Mucosa of rectum (tissue), 2 donors: ENCODE measurements around the gene TWIST2.

ENCODE experiments used
- H3K27ac ChIP-seq, 2 donors: one replicate each; pipeline ENCODE4 v1.7.0; 2013; ENCODE audit warnings: inconsistent platforms in 2 of 2, low read depth in 2 of 2, low read length in 2 of 2
- H3K27me3 ChIP-seq, 2 donors: one replicate each; pipeline ENCODE4 v1.7.0; 2013; ENCODE audit warnings: low read length in 2 of 2; ENCODE audit not compliant: control insufficient read depth in 2 of 2, insufficient read depth in 2 of 2
- H3K36me3 ChIP-seq, 2 donors: one replicate each; pipeline ENCODE4 v1.7.0; 2013; ENCODE audit warnings: low read length in 2 of 2; ENCODE audit not compliant: control insufficient read depth in 2 of 2, insufficient read depth in 2 of 2
- H3K4me1 ChIP-seq, 2 donors: one replicate each; pipeline ENCODE4 v1.7.0; 2013; ENCODE audit warnings: low read length in 2 of 2, mild to moderate bottlenecking in 1 of 2; ENCODE audit not compliant: control insufficient read depth in 2 of 2, insufficient read depth in 2 of 2
- H3K4me3 ChIP-seq, 2 donors: one replicate each; pipeline ENCODE4 v1.7.0; 2013; ENCODE audit warnings: low read length in 2 of 2
- H3K9ac ChIP-seq, 2 donors: one replicate each; pipeline ENCODE4 v1.7.0; 2013; ENCODE audit warnings: low read length in 2 of 2, low read depth in 1 of 2, mild to moderate bottlenecking in 1 of 2
- H3K9me3 ChIP-seq, 2 donors: one replicate each; pipeline ENCODE4 v1.7.0; 2013; ENCODE audit warnings: low read length in 2 of 2; ENCODE audit not compliant: control insufficient read depth in 2 of 2
- donor health status: healthy.
- donor health status: Normal muscosa, but diverticular disease.

The TWIST2 gene

DNA sequence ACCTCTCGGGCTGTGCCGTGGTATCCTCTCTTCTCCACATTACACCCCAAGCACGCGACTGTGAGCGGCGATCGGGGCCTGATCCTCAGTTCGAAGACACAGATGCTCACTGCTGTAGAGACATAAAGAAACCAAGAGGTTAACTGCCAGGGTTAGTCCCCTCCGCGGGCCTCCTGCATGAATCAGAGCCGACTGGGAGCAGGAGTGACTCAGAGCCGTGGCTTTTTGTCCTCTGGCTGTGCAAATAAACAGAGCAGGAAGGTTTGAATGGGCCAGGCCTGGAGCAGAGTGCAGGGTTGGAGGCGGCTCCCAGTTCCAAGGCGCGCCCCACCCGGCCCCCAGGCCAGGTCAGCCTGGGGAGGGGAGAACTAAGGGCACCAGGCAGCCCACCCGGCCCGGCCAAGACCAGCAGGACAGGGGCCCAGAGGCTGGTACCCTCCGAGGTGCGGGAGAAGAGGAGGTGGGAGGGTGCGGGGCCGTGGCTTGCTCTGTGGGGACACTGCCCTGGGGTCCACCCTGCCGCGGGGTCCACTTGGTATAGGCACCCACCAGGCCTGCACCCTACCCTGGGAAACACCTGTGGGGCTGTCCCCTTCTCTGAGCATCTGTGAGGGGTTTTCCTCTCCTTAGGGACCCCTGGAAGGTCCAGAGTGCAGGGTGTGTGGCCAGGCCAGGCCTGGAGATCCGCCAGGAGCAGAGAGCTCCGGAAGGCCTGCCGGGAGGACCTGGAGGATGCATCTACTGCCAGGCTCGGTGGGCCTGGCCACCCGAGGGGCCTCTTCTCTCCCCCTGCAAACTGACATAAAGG, 16.5 kb downstream of the TWIST2 start:
- Histone ChIP-seq H3K36me3 (no peaks in the 10 kb centered on the region), H3K9me3 (no peaks in the 10 kb centered on the region), H3K4me1 (peaks cover 10 to 16% of the 10 kb centered on the region in 2 donors), H3K9ac (peak overlapping the region in 1 of 2 donors; percentile 65), H3K27me3 (no peaks in the 10 kb centered on the region), H3K4me3 (peak overlapping the region in 1 of 2 donors; percentile 52), H3K27ac (peak overlapping the region; percentile 63 to 67)

DNA sequence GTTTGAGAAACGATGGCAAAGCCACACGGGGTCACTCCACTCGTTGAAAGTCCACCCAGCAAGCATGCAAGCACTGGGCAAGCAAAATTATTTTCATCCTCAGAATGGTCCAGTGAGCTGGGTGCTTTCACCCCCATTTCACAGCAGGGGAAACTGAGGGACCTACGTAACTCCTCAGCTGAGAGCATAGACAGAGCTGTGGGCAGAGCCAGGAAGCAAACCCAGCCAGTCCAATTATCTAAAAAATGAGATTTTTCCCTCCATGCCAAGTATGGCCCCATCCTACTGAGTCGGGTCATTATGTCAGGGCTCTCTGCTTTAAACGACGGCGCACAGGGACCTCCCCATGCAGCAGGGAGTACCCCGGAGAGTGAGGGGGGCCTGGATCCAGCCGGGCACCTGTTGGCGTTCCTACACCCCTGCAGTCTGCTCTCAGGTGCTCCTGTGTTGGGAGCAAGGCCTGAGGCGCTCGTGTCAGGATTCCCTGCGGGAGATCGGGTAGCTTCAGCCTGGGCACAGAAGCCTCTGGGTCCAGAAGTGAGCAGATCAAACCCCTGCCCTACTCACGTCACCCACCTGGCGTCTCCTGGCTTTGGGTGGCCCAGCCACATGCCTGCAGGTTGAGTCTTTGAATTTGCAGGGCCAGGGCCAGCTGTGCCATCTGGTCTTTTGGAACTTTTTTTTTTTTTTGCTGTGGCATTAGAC, 17.3 kb downstream of the TWIST2 start:
- H3K27ac ChIP-seq: peak overlapping the region in 1 of 2 donors; percentile 63
- no peaks in the 10 kb centered on the region for H3K9me3 ChIP-seq
- no peak overlapping the region for H3K4me3 ChIP-seq
- no peak overlapping the region for H3K9ac ChIP-seq
- H3K27me3 ChIP-seq: no peaks in the 10 kb centered on the region
- H3K4me1 ChIP-seq: peaks cover 10 to 16% of the 10 kb centered on the region in 2 donors
- H3K36me3 ChIP-seq: no peaks in the 10 kb centered on the region

DNA sequence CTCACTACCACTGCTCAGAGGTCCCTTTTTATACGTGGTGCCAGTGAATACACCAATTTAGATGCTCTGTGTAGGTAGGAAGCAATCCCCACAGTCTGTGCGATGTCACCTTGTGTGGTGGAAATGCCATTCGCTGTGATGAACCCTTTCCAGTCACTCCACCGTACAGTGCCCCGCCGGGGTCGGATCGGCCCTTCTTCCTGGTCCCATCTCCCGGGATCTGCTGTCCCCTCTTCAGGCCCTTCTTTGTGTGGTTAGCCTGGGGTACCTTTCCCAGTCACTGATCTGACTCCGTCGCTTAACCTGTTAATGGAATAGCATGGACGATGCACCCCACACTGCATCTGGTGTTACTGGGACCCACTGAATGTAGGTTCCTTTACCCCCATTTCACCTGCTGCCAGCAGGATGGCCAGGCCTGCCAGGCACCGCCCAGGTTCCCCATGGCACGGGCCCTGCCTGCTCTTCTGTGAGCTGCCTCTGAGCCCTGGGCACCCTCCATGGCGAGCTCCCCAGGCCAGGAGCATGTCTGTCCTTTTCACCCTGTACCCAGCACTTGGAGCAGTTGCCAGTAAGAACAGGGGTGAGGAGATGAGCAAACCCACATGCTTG, 18.0 kb downstream of the TWIST2 start:
- Histone ChIP-seq H3K9me3 (no peaks in the 10 kb centered on the region), H3K4me1 (peaks cover 10 to 16% of the 10 kb centered on the region in 2 donors), H3K4me3 (no peak overlapping the region), H3K27ac (no peak overlapping the region), H3K36me3 (no peaks in the 10 kb centered on the region), H3K27me3 (no peaks in the 10 kb centered on the region), H3K9ac (no peak overlapping the region)

DNA sequence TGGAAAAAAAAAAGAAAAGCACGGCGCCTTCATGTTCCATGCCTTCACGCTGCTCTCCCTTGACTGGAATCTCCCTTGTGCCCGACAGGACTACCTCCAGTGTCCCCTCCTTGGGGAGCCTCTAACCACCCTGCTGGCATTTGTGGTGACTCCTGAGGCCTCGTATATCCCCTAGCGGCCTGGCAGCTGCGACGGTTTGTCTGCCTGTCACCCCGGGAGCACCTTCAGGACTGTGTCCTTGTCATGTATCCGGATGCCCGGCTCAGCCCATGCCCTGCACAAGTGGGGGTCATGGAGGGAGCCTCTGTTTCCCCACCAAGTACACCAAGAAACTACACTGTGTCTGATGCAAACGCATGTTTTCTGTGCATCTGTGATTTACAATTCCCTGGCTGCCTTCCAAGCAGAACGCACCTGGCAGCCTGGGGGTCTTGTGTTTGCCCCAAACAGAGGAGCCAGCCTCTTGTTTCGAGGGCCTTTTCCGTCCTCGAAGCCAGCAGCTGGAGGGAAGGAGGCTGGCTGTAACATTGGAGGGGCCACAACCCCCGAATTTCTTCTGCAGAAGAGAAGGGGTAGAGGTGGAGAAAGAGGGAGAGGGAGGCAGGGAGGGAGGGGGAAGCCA, 18.9 kb downstream of the TWIST2 start:
- H3K9ac ChIP-seq: no peak overlapping the region
- H3K36me3 ChIP-seq: no peaks in the 10 kb centered on the region
- no peaks in the 10 kb centered on the region for H3K27me3 ChIP-seq
- H3K27ac ChIP-seq: no peak overlapping the region
- H3K4me3 ChIP-seq: no peak overlapping the region
- no peaks in the 10 kb centered on the region for H3K9me3 ChIP-seq
- H3K4me1 ChIP-seq: peaks cover 10 to 16% of the 10 kb centered on the region in 2 donors

DNA sequence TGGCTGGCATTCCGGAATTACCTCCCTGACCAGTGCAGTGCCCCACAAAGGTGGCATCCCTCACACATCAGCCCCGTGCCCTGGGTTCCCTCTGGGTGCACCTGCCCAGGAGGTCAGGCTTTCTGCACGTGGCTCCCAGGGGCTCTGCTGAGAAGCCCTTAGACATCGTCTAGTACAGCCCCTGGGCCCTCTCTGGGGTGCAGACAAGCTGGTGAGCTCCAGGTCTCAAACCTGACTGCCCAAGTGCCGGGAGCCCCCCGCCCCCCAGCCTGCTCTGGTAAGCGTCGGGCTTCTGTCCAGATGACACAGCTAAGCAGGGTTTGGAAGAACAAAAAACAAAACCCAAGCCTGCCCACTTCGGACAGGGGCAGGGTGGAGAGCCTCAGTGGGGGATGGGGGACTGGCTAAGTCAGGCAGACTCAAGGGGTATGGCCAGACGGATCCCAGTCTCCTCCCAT, 20.2 kb downstream of the TWIST2 start:
- no peak overlapping the region for H3K27ac ChIP-seq
- no peaks in the 10 kb centered on the region for H3K36me3 ChIP-seq
- peaks cover 10 to 16% of the 10 kb centered on the region in 2 donors for H3K4me1 ChIP-seq
- H3K9ac ChIP-seq: no peak overlapping the region
- H3K27me3 ChIP-seq: no peaks in the 10 kb centered on the region
- H3K4me3 ChIP-seq: no peak overlapping the region
- no peaks in the 10 kb centered on the region for H3K9me3 ChIP-seq

DNA sequence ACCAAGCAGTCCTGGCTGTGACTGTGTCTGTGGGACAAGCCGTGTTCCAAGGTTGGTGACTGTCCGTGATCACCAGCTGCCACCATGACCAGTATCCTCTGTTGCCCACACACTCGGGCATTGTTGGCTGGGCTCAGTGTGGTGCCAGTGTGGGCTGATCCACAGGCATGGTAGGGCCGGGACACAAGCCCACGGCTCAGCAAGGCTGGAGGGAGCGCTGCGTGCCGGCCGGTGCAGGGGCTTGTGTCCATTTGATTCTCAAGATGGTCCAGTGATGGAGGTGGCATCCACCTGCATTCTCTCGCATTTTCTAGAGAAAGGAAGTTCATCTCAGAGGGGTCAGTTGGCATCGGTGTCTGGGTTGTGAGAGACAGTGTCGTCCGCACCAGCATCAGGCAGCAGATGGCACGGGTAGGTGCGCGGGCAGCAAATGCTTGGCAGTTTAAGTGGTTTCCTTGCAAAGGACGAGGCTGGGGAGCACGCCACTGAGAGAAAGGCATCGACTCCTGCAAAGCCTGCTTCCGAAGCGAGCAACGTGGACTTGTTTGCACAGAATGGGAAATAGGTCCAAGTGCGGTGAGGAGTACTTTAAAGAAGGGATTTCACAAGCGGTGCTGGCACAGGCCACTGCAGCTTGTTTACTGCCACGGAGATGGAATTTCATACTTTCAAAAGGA, 20.9 kb downstream of the TWIST2 start:
- Histone ChIP-seq H3K36me3 (no peaks in the 10 kb centered on the region), H3K9me3 (no peaks in the 10 kb centered on the region), H3K27ac (no peak overlapping the region), H3K9ac (no peak overlapping the region), H3K4me3 (no peak overlapping the region), H3K4me1 (peaks cover 7 to 12% of the 10 kb centered on the region in 2 donors), H3K27me3 (no peaks in the 10 kb centered on the region)

DNA sequence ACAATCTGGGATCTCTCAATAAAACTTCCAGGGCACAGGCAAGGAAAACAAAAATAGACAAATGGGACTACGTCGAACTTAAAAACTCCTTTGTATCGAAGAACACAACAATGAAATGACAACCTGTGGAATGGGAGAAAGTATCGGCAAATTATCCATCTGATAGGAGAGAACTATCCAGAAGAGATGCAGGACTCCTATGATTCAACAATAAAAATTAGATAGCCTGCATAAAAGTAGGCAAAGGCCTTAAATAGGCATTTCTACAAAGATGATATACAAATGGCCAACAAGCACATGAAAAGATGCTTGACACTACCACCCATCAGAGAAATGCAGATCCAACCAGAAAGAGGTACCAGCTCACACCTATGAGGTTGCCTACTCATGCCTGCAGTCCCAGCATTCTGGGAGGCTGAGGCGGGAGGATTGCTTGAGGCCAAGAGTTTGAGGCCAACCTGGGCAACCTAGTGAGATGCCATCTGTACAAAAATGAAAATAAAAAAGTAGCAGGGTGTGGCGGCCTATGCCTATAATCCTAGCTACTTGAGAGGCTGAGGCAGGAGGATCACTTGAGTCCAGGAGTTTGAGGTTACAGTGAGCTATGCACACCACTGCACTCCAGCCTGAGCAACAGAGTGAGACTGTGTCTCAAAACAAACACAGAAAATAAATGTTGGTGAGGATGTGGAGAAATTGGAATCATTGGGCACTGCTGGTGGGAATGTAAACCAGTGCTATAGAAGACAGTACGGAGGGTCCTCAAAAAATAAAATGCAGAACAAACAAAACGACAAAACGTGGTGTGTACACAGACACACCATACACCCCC, 21.6 kb downstream of the TWIST2 start:
- Histone ChIP-seq H3K9ac (no peak overlapping the region), H3K4me1 (peaks cover 3 to 5% of the 10 kb centered on the region in 2 donors), H3K9me3 (no peaks in the 10 kb centered on the region), H3K27ac (no peak overlapping the region), H3K27me3 (no peaks in the 10 kb centered on the region), H3K4me3 (no peak overlapping the region), H3K36me3 (no peaks in the 10 kb centered on the region)

DNA sequence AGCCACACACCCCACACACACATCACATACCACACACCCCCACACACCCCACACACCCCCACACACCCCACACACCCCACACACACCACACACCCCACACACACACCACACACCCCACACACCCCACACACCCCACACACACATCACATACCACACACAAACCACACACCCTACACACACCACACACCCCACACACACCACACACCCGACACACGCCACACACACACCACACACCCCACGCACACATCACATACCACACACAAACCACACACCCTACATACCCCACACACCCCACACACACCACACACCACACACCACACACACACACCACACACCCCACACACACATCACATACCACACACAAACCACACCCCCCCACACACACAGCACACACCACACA, 22.4 kb downstream of the TWIST2 start:
- Histone ChIP-seq H3K36me3 (no peaks in the 10 kb centered on the region), H3K9me3 (no peaks in the 10 kb centered on the region), H3K9ac (no peak overlapping the region), H3K27me3 (no peaks in the 10 kb centered on the region), H3K4me1 (no peaks in the 10 kb centered on the region), H3K4me3 (no peak overlapping the region), H3K27ac (no peak overlapping the region)

DNA sequence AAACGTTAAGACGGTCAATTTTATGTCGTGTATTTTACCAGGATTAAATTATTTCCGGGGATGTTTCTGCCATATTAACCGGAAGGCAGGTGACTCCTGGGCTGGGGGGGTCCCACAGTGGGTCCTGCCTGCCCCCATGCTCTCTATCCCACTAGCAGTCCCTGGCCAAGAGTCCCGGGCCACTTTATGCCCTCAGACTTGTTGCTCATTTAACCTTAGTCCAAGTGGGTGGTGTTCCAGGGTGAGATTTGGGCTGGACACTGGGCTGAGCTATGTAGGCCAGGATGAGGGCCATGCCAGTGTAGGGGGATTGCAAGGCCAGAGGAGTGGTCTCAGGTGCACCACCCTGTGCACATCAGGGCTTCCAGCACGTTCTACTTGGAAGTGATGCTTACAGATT, 24.1 kb downstream of the TWIST2 start:
- H3K4me3 ChIP-seq: no peak overlapping the region
- H3K9ac ChIP-seq: no peak overlapping the region
- no peaks in the 10 kb centered on the region for H3K9me3 ChIP-seq
- H3K4me1 ChIP-seq: no peaks in the 10 kb centered on the region
- no peaks in the 10 kb centered on the region for H3K36me3 ChIP-seq
- H3K27ac ChIP-seq: no peak overlapping the region
- H3K27me3 ChIP-seq: no peaks in the 10 kb centered on the region
